GM13977 (cell line): ENCODE data around the gene TTK.
A peak's percentile ranks its signal among the peaks of the same experiment; 100 is the strongest.

Experiments
- DNase-seq: peaks from one replicate; pipeline ENCODE4 v3.0.0; 2012; ENCODE audit warnings: low spot score
- CTCF ChIP-seq: IDR thresholded peaks from 2 replicates; pipeline ENCODE4 v1.5.1; 2012; ENCODE audit warnings: mild to moderate bottlenecking, control low read depth; ENCODE audit not compliant: insufficient read depth; ENCODE audit errors: extremely low read depth, missing control alignments
- in situ Hi-C: fragments of 300-500 bp; cut with MboI; formaldehyde crosslinking; loops from one replicate; pipeline ENCODE4 v1.12.0; 2022; ENCODE audit warnings: low sequenced_read_pairs, low pct_unique_long_range_greater_than_20kb, mixed read lengths, inconsistent platforms; ENCODE audit not compliant: unreplicated experiment

The TTK gene

GRCh38 chr6:80004173-80005072 lies at the start of gene TTK:
TSS of gene TTK (plus strand) at chr6:80004649. CDS start at chr6:80005844, 1,195 bp downstream.
- TF ChIP-seq CTCF = no peak
- in situ Hi-C loops = no loop called here

GRCh38 chr6:79954849-79955248 lies 49.6 kb upstream of the TTK start:
- DNase-seq = no peak
- TF ChIP-seq CTCF = no peak
- in situ Hi-C loops = no loop called here

More at GRCh38 chr6:80004173-80005072, at the start of gene TTK:
- peak; percentile 89 for DNase-seq

- DNase-seq = no peak
- in situ Hi-C loops = no loop called here
- no peak for TF ChIP-seq CTCF
Observed at GRCh38 chr6:79964607-79965081, 39.8 kb upstream of the TTK start.

- no peak for DNase-seq
- in situ Hi-C loops = no loop called here
- no peak for TF ChIP-seq CTCF
Observed at GRCh38 chr6:79967178-79967577, 37.3 kb upstream of the TTK start.

- DNase-seq = no peak
- in situ Hi-C loops = no loop called here
- no peak for TF ChIP-seq CTCF
Observed at GRCh38 chr6:79969784-79970183, 34.7 kb upstream of the TTK start.

GRCh38 chr6:79971193-79971592 lies 33.3 kb upstream of the TTK start:
- in situ Hi-C loops = no loop called here
- DNase-seq = no peak
- TF ChIP-seq CTCF = no peak
